HL-60 (cell line): ENCODE data around the gene TRAF7.

ENCODE experiments used
- DNase-seq, 2 experiments: peaks; one replicate each; pipeline ENCODE4 v3.0.0-alpha.2; 2010 to 2020; ENCODE audit warnings: low read depth in 1 of 2, low spot score in 1 of 2
- H3K27ac ChIP-seq: fragments of 250-450 bp; sonication (Bioruptor Pico); replicated peaks from 2 replicates; pipeline ENCODE4 v1.5.1; 2020; ENCODE audit warnings: mild to moderate bottlenecking, moderate library complexity
- H3K27me3 ChIP-seq: fragments of 250-450 bp; sonication (Bioruptor Pico); 2 replicates; pipeline ENCODE4 v1.5.1; 2021; ENCODE audit warnings: mild to moderate bottlenecking, moderate library complexity; ENCODE audit not compliant: insufficient read depth, poor library complexity, severe bottlenecking
- H3K4me3 ChIP-seq: replicated peaks from 2 replicates; pipeline ENCODE4 v1.5.1; 2011; ENCODE audit warnings: mild to moderate bottlenecking, control low read depth, low read length; ENCODE audit not compliant: insufficient read depth
- CTCF ChIP-seq: IDR thresholded peaks from one replicate; pipeline ENCODE4 v1.5.1; 2011; ENCODE audit warnings: low read length, control low read depth, inconsistent platforms; ENCODE audit not compliant: insufficient read depth
- GABPA ChIP-seq: IDR thresholded peaks from 2 replicates; pipeline ENCODE4 v1.6.1; 2012; ENCODE audit warnings: low read depth
- POLR2AphosphoS5 ChIP-seq: IDR thresholded peaks from 2 replicates; pipeline ENCODE4 v1.6.1; 2012; ENCODE audit warnings: low read depth
- REST ChIP-seq: IDR thresholded peaks from 2 replicates; pipeline ENCODE4 v1.6.1; 2012; ENCODE audit warnings: low read depth; ENCODE audit not compliant: insufficient replicate concordance
- SPI1 ChIP-seq: IDR thresholded peaks from 2 replicates; pipeline ENCODE4 v1.6.1; 2012; ENCODE audit warnings: low read depth, mild to moderate bottlenecking, borderline replicate concordance

TRAF7 gene

GRCh38 chr16:2198283-2198682 is 42.7 kb downstream of the TRAF7 start:
- H3K27me3 ChIP-seq: peaks cover 35% of the 10 kb centered on the region
- no peak for DNase-seq

GRCh38 chr16:2199095-2199494 is 43.5 kb downstream of the TRAF7 start:
- peaks cover 32% of the 10 kb centered on the region for H3K27me3 ChIP-seq

More at GRCh38 chr16:2198283-2198682, 42.7 kb downstream of the TRAF7 start:
- TF ChIP-seq SPI1 (no peak), GABPA (no peak), CTCF (no peak), REST (no peak), POLR2AphosphoS5 (no peak)
- no peak overlapping the region for H3K27ac ChIP-seq
- no peak overlapping the region for H3K4me3 ChIP-seq

More at GRCh38 chr16:2199095-2199494, 43.5 kb downstream of the TRAF7 start:
- H3K27ac ChIP-seq: no peak overlapping the region
- TF ChIP-seq REST (no peak), GABPA (no peak), POLR2AphosphoS5 (no peak), SPI1 (no peak), CTCF (no peak)
- H3K4me3 ChIP-seq: no peak overlapping the region
- DNase-seq: no peak
